ENCODE data around the gene GSC.

GSC gene

DNA sequence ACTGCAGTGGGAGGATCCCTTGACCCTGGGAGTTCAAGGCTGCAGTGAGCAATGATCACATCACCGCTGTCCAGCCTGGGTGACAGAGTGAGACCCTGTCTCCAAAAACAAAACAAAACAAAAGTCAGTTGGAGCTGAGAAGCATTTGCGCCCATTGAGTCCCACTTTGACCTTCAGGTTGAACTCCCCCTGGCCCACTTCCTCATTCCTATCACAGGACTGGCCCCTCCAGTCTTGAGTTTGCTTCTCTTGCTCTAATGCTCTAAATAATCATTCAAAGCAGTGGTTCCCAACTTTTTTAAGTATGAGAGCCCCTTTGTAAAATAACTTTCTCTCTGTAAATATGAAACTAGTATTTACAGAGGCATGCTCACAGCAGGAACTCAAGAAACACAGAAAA lies 28.0 kb upstream of the GSC start:
- TF ChIP-seq, protein P1, sequence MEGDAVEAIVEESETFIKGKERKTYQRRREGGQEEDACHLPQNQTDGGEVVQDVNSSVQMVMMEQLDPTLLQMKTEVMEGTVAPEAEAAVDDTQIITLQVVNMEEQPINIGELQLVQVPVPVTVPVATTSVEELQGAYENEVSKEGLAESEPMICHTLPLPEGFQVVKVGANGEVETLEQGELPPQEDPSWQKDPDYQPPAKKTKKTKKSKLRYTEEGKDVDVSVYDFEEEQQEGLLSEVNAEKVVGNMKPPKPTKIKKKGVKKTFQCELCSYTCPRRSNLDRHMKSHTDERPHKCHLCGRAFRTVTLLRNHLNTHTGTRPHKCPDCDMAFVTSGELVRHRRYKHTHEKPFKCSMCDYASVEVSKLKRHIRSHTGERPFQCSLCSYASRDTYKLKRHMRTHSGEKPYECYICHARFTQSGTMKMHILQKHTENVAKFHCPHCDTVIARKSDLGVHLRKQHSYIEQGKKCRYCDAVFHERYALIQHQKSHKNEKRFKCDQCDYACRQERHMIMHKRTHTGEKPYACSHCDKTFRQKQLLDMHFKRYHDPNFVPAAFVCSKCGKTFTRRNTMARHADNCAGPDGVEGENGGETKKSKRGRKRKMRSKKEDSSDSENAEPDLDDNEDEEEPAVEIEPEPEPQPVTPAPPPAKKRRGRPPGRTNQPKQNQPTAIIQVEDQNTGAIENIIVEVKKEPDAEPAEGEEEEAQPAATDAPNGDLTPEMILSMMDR (IDR thresholded peaks at IDR 0.05): no peak
- Histone ChIP-seq H3K27ac (no peak overlapping the region), H3K4me1 (ENCODE audit: control insufficient read depth in 1 of 2, insufficient read depth in 1 of 2, low read depth in 1 of 2, low read length in 1 of 2) (no peaks in the 10 kb centered on the region), H3K36me3 (no peaks in the 10 kb centered on the region), H3K4me3 (ENCODE audit: low read depth in 1 of 2, low read length in 1 of 2) (no peak overlapping the region), H3K27me3 (peaks cover 24% of the 10 kb centered on the region), H3K9me3 (no peaks in the 10 kb centered on the region)

DNA sequence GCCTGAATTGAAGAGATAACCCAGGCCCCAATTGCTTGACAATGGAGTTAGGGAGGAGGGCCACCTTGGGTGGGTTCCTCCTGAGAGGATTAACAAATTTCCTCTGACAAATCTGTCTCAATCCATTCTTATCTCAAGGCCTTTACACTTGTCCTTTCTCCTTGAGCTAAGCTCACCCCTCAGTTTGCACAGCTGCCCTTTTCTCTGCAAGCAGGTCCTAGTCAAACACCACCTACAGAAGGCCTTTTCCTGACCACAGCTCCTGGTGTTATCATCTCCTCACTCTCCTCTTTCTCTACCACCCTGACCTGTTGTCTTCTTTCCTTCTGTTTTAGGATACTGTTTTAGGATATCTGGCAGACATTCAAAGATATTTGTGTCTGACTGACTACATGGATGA lies 26.4 kb upstream of the GSC start:
- TF ChIP-seq, protein P1 (IDR thresholded peaks at IDR 0.05): no peak
- H3K27me3 ChIP-seq: peaks cover 10% of the 10 kb centered on the region

DNA sequence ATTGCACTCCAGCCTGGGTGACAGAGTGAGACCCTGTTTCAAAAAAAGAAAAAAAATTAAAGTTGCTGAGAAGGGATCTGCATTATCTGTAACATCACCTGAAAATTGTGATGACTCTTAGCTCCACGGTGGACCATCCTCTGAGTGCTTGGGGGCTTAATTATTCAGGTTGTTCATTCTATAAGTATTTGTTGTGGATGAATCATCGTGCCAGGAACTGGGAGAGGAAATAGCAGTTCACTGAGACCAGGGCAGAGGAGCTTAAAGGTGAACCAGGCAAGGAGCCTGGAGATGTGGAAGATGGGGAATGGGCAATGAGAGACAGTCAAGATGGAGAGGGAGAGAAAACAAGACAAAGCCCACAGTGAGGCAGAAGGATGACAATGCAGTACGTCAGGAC lies 25.5 kb upstream of the GSC start:
- Histone ChIP-seq H3K9me3 (no peaks in the 10 kb centered on the region), H3K4me3 (ENCODE audit: low read depth in 1 of 2, low read length in 1 of 2) (no peak overlapping the region), H3K27ac (no peak overlapping the region), H3K27me3 (peaks cover 7% of the 10 kb centered on the region), H3K4me1 (ENCODE audit: control insufficient read depth in 1 of 2, insufficient read depth in 1 of 2, low read depth in 1 of 2, low read length in 1 of 2) (no peaks in the 10 kb centered on the region), H3K36me3 (no peaks in the 10 kb centered on the region)
- TF ChIP-seq, protein P1 (IDR thresholded peaks at IDR 0.05): no peak

More for the DNA sequence above, 26.4 kb upstream of the GSC start:
- no peak overlapping the region for H3K27ac ChIP-seq
- no peaks in the 10 kb centered on the region for H3K9me3 ChIP-seq
- no peaks in the 10 kb centered on the region for H3K36me3 ChIP-seq
- H3K4me1 ChIP-seq (ENCODE audit: control insufficient read depth in 1 of 2, insufficient read depth in 1 of 2, low read depth in 1 of 2, low read length in 1 of 2): no peaks in the 10 kb centered on the region
- H3K4me3 ChIP-seq (ENCODE audit: low read depth in 1 of 2, low read length in 1 of 2): no peak overlapping the region

DNA sequence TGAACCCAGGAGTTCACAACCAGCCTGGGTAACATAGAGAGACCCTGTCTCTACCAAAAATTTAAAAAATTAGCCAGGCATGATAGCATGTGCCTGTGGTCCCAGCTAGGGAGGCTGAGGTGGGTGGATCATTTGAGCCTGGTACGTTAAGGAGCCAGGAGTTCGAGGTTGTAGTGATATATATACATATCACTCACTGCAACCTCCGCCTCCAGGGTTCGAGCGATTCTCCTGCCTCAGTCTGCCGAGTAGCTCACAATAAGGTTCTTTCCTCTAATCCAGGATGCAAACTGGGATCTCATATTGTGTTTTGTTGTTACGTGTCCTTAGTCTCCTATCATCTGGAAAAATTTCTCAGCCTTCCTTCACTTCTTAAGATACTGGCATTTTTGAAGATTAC lies 24.0 kb upstream of the GSC start:
- no peaks in the 10 kb centered on the region for H3K4me1 ChIP-seq (ENCODE audit: control insufficient read depth in 1 of 2, insufficient read depth in 1 of 2, low read depth in 1 of 2, low read length in 1 of 2)
- H3K9me3 ChIP-seq: no peaks in the 10 kb centered on the region
- H3K27ac ChIP-seq: no peak overlapping the region
- H3K27me3 ChIP-seq: peaks cover 8% of the 10 kb centered on the region
- no peaks in the 10 kb centered on the region for H3K36me3 ChIP-seq
- TF ChIP-seq, protein P1 (IDR thresholded peaks at IDR 0.05): no peak
- H3K4me3 ChIP-seq (ENCODE audit: low read depth in 1 of 2, low read length in 1 of 2): no peak overlapping the region

DNA sequence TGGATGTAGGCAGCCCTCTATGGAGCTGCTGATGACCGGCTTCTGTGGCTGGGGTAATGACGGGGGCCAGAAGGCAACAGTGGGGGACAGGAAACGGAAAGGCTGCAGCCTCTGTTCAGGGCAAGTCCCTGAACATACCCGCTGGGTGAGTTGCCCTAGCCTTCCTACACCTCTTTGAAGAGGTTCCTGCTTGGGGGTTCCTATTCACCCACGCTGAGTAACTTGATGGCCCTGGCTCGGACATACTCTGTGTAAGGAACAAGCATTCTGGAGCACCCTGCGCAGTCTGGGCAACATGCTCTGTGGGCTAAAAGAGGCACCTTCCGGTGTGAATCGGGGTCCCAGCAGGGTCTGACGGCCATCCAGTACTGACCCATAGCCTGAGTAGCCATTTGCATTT lies 17.7 kb upstream of the GSC start:
- TF ChIP-seq, protein P1 (IDR thresholded peaks at IDR 0.05): no peak
- Histone ChIP-seq H3K27me3 (peaks cover 41% of the 10 kb centered on the region), H3K27ac (no peak overlapping the region), H3K9me3 (no peaks in the 10 kb centered on the region), H3K4me3 (ENCODE audit: low read depth in 1 of 2, low read length in 1 of 2) (no peak overlapping the region), H3K36me3 (no peaks in the 10 kb centered on the region), H3K4me1 (ENCODE audit: control insufficient read depth in 1 of 2, insufficient read depth in 1 of 2, low read depth in 1 of 2, low read length in 1 of 2) (no peaks in the 10 kb centered on the region)

DNA sequence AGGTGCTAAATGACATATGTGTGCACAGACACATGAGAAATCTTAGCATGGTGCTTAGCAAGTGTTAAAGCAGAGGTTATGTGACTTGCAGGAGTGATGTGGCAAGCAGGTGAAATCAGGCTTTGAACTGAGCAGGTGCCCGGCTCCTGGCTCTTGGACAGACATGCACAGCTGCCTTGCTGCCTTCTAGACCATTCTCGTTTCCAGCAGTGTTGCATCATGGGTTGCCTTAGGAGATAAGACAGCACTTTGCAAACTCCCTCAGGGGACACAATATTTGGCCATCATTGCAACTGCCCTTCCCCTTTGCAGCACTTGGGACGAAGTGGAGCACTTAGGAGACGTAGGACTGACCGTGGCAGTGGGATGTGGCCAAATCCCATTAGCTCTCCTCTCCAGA lies 17.2 kb upstream of the GSC start:
- Histone ChIP-seq H3K4me1 (ENCODE audit: control insufficient read depth in 1 of 2, insufficient read depth in 1 of 2, low read depth in 1 of 2, low read length in 1 of 2) (no peaks in the 10 kb centered on the region), H3K9me3 (no peaks in the 10 kb centered on the region), H3K4me3 (ENCODE audit: low read depth in 1 of 2, low read length in 1 of 2) (no peak overlapping the region), H3K27ac (no peak overlapping the region), H3K36me3 (no peaks in the 10 kb centered on the region), H3K27me3 (peaks cover 42% of the 10 kb centered on the region)
- TF ChIP-seq, protein P1 (IDR thresholded peaks at IDR 0.05): no peak
